Right lobe of liver (tissue), 4 donors: ENCODE measurements around the gene IGFBPL1.

Experiments used
- POLR2A ChIP-seq: fragments of 450-650 bp; IDR thresholded peaks from one replicate; pipeline ENCODE4 v1.6.1; 2017; ENCODE audit warnings: antibody characterized with exemption, mild to moderate bottlenecking
- TF ChIP-seq, protein P1 (sequence below), 4 donors: fragments of 200-600 bp in 3 of 4; fragments of 450-650 bp in 1 of 4; IDR thresholded peaks; one replicate each; pipeline versions ENCODE4 v1.5.1 to v1.8.0; 2016 to 2022; ENCODE audit warnings: antibody characterized with exemption in 4 of 4, mild to moderate bottlenecking in 2 of 4
- donor health status: DM: no; HTN: no; CAD: no.
- donor health status: DM: no; HTN: no; CAD: no.
- donor health status: DM: no; HTN: yes; CAD: no.

DNA sequence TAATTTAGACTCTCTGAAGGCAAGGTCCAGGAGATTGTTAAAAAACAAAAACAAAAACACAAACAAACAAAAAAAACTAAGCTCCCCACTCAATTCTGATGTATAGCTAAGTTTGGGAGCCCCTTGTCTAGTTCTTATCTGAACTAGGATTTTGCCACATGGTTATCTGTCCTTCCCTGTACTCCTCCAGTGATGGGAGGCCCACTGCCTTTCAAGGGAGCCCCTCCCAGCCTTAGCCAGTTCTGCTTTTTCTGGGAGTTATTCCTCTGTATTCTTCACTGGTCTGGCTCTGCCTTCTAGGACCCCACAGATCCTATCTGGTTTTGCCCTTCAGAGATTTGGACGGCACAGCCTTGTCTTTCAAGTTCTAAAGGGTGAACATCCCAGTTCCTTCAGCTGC lies 33.8 kb downstream of the IGFBPL1 start:
- TF ChIP-seq, protein P1, sequence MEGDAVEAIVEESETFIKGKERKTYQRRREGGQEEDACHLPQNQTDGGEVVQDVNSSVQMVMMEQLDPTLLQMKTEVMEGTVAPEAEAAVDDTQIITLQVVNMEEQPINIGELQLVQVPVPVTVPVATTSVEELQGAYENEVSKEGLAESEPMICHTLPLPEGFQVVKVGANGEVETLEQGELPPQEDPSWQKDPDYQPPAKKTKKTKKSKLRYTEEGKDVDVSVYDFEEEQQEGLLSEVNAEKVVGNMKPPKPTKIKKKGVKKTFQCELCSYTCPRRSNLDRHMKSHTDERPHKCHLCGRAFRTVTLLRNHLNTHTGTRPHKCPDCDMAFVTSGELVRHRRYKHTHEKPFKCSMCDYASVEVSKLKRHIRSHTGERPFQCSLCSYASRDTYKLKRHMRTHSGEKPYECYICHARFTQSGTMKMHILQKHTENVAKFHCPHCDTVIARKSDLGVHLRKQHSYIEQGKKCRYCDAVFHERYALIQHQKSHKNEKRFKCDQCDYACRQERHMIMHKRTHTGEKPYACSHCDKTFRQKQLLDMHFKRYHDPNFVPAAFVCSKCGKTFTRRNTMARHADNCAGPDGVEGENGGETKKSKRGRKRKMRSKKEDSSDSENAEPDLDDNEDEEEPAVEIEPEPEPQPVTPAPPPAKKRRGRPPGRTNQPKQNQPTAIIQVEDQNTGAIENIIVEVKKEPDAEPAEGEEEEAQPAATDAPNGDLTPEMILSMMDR (IDR thresholded peaks at IDR 0.05) = no peak
- no peak for TF ChIP-seq POLR2A
